Nephron progenitor cell (in vitro differentiated cells): Measurements from ENCODE around the gene COL25A1.

Source experiments
- DNase-seq: peaks from one replicate; pipeline ENCODE4 v3.0.0; 2021
- H3K27ac Mint-ChIP-seq: 2 replicates; pipeline ENCODE4 v1.8.0; 2021; ENCODE audit warnings: mild to moderate bottlenecking, moderate library complexity, mixed read lengths
- H3K27me3 Mint-ChIP-seq: 2 replicates; pipeline ENCODE4 v1.8.0; 2021; ENCODE audit warnings: mild to moderate bottlenecking, low read depth, mixed read lengths; ENCODE audit not compliant: poor library complexity
- H3K36me3 Mint-ChIP-seq: 2 replicates; pipeline ENCODE4 v1.8.0; 2021; ENCODE audit warnings: low read depth, mixed read lengths
- H3K4me1 Mint-ChIP-seq: 2 replicates; pipeline ENCODE4 v1.8.0; 2021; ENCODE audit warnings: mixed read lengths
- H3K4me3 Mint-ChIP-seq: 2 replicates; pipeline ENCODE4 v1.8.0; 2021; ENCODE audit warnings: mild to moderate bottlenecking, moderate library complexity, mixed read lengths
- H3K9me3 Mint-ChIP-seq: 2 replicates; pipeline ENCODE4 v1.8.0; 2021; ENCODE audit warnings: mild to moderate bottlenecking, moderate library complexity, mixed read lengths
- CTCF ChIP-seq: fragments of 200-600 bp; sonication (generic); IDR thresholded peaks from 2 replicates; pipeline ENCODE4 v1.5.0; 2021; ENCODE audit warnings: antibody characterized with exemption

The COL25A1 gene

GRCh38 chr4:108906866-108907367 is 395.5 kb downstream of the COL25A1 start:
- no peak for DNase-seq
- TF ChIP-seq CTCF = no peak
- H3K27me3 Mint-ChIP-seq = no peaks in the 10 kb centered on the region
- no peaks in the 10 kb centered on the region for H3K9me3 Mint-ChIP-seq
- H3K27ac Mint-ChIP-seq = no peak overlapping the region
- no peaks in the 10 kb centered on the region for H3K36me3 Mint-ChIP-seq
- peaks cover 5% of the 10 kb centered on the region for H3K4me1 Mint-ChIP-seq
- H3K4me3 Mint-ChIP-seq = no peak overlapping the region

DNA sequence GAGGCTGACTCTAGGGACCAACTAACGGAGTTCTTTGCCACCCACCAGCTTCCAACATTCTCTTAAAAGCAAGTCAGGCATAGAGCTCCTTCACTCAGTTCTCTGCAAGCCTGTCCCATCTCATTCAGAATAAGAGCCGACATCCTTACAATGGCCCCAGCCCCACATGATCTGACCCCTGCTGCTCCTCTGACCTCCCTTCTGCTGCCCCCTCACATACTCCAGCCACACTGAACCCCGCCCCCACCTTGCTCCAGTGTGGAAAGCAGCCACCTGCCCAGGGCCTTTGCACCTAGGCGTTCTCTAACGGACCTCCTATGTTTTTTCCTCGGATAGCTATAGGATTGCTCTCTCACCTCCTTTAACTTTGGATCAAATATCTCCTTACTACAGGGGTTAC is 396.5 kb downstream of the COL25A1 start:
- DNase-seq = no peak
- H3K9me3 Mint-ChIP-seq = no peaks in the 10 kb centered on the region
- TF ChIP-seq CTCF = no peak
- H3K27me3 Mint-ChIP-seq = no peaks in the 10 kb centered on the region
- peaks cover 11% of the 10 kb centered on the region for H3K4me1 Mint-ChIP-seq
- no peak overlapping the region for H3K4me3 Mint-ChIP-seq
- H3K36me3 Mint-ChIP-seq = no peaks in the 10 kb centered on the region
- no peak overlapping the region for H3K27ac Mint-ChIP-seq

GRCh38 chr4:108903464-108904221 is 398.8 kb downstream of the COL25A1 start:
- Mint-ChIP-seq H3K36me3 (no peaks in the 10 kb centered on the region), H3K9me3 (no peaks in the 10 kb centered on the region), H3K27ac (no peak overlapping the region), H3K4me1 (peaks cover 28% of the 10 kb centered on the region), H3K27me3 (no peaks in the 10 kb centered on the region), H3K4me3 (no peak overlapping the region)
- TF ChIP-seq CTCF = no peak
- no peak for DNase-seq

GRCh38 chr4:108902769-108903168 is 399.7 kb downstream of the COL25A1 start:
- Mint-ChIP-seq H3K27ac (no peak overlapping the region), H3K9me3 (no peaks in the 10 kb centered on the region), H3K4me3 (no peak overlapping the region), H3K27me3 (no peaks in the 10 kb centered on the region), H3K4me1 (peaks cover 37% of the 10 kb centered on the region), H3K36me3 (no peaks in the 10 kb centered on the region)
- TF ChIP-seq CTCF = no peak
- no peak for DNase-seq

DNA sequence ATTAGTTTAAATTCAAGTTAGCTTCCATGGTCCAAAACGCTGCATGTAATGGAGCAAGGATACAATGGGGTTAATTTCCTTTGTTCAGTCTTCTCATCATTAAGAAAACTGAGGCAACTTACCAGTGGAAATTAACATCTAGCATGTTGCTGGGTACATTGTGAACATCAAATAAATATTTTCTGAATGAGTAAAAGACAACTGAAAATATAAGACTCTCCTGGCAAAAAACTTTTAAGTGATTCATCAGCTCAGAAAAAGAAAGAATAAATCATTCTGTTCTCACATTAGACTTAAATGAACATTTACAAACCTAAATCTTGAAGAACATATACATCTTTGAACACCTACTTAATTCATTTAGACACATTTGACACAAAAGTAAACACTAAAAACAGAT is 401.2 kb downstream of the COL25A1 start:
- DNase-seq = no peak
- H3K4me1 Mint-ChIP-seq = peaks cover 51% of the 10 kb centered on the region
- H3K27me3 Mint-ChIP-seq = no peaks in the 10 kb centered on the region
- no peak overlapping the region for H3K27ac Mint-ChIP-seq
- no peaks in the 10 kb centered on the region for H3K9me3 Mint-ChIP-seq
- H3K4me3 Mint-ChIP-seq = no peak overlapping the region
- H3K36me3 Mint-ChIP-seq = no peaks in the 10 kb centered on the region
- TF ChIP-seq CTCF = no peak

- H3K4me3 Mint-ChIP-seq = peak overlapping the region; percentile 7
- H3K9me3 Mint-ChIP-seq = no peaks in the 10 kb centered on the region
- H3K27me3 Mint-ChIP-seq = no peaks in the 10 kb centered on the region
- no peaks in the 10 kb centered on the region for H3K36me3 Mint-ChIP-seq
- peaks cover 56% of the 10 kb centered on the region for H3K4me1 Mint-ChIP-seq
- peak overlapping the region; percentile 1 for H3K27ac Mint-ChIP-seq
- TF ChIP-seq CTCF = no peak
- no peak for DNase-seq
Observed at GRCh38 chr4:108900018-108900580, 402.4 kb downstream of the COL25A1 start.
